SK-N-SH (cell line): ENCODE data around the gene ZNF398.

Experiments
- CTCF ChIP-seq: fragments of 200-600 bp; sonication (generic); IDR thresholded peaks from 2 replicates; pipeline ENCODE4 v1.6.1; 2017; ENCODE audit warnings: antibody characterized with exemption, mild to moderate bottlenecking, moderate library complexity
- EP300 ChIP-seq, 2 experiments: IDR thresholded peaks; 2 replicates each; pipeline versions ENCODE4 v1.4.0 to v1.6.1; 2012; ENCODE audit warnings: borderline replicate concordance in 1 of 2, low read depth in 1 of 2, low read length in 1 of 2
- IRF3 ChIP-seq: fragments of 150-350 bp; IDR thresholded peaks from 2 replicates; pipeline ENCODE4 v1.6.1; 2016; ENCODE audit warnings: mild to moderate bottlenecking, low read depth, low read length
- JUND ChIP-seq: IDR thresholded peaks from 2 replicates; pipeline ENCODE4 v1.4.0; 2012
- MEF2A ChIP-seq: IDR thresholded peaks from 2 replicates; pipeline ENCODE4 v1.4.0; 2012; ENCODE audit warnings: low read depth, borderline replicate concordance
- RAD21 ChIP-seq: IDR thresholded peaks from 2 replicates; pipeline ENCODE4 v1.6.1; 2012; ENCODE audit warnings: mild to moderate bottlenecking, low read length
- RXRA ChIP-seq: IDR thresholded peaks from 2 replicates; pipeline ENCODE4 v1.4.0; 2012; ENCODE audit warnings: low read depth, mild to moderate bottlenecking, borderline replicate concordance
- SMC3 ChIP-seq: IDR thresholded peaks from 2 replicates; pipeline ENCODE4 v1.6.1; 2012; ENCODE audit warnings: low read depth, low read length, improper control_type of control experiment

- TF ChIP-seq CTCF (no peak), SMC3 (no peak), JUND (no peak), IRF3 (no peak), RXRA (no peak), RAD21 (no peak), EP300 (IDR thresholded peaks at IDR 0.05; ENCODE audit: borderline replicate concordance in 1 of 2, low read depth in 1 of 2, low read length in 1 of 2) (no peak), MEF2A (no peak)
These were observed 37.3 kb upstream of the ZNF398 start for GRCh38 chr7:149109969-149110368.
